HG03103 (cell line): Measurements from ENCODE around the gene TCF7L2.

ENCODE experiments used
- ATAC-seq: cut with Tn5 transposase; IDR thresholded peaks from one replicate; pipeline ENCODE4 v1.9.1; 2021; ENCODE audit warnings: low read depth; ENCODE audit not compliant: unreplicated experiment

The TCF7L2 gene

GRCh38 chr10:113019692-113020474 is 69.8 kb downstream of the TCF7L2 start:
- no peak for ATAC-seq

GRCh38 chr10:113020475-113020753 is 70.4 kb downstream of the TCF7L2 start:
- no peak for ATAC-seq

GRCh38 chr10:113020838-113021237 is 70.8 kb downstream of the TCF7L2 start:
- ATAC-seq: no peak

GRCh38 chr10:113021268-113022040 is 71.4 kb downstream of the TCF7L2 start:
- no peak for ATAC-seq

- no peak for ATAC-seq
Observed at GRCh38 chr10:113022265-113022664, 72.2 kb downstream of the TCF7L2 start.

- no peak for ATAC-seq
Observed at GRCh38 chr10:113023017-113023416, 73.0 kb downstream of the TCF7L2 start.

- no peak for ATAC-seq
Observed at GRCh38 chr10:113024930-113025329, 74.9 kb downstream of the TCF7L2 start.

GRCh38 chr10:113025487-113025886 is 75.4 kb downstream of the TCF7L2 start:
- no peak for ATAC-seq

GRCh38 chr10:113026679-113027078 is 76.6 kb downstream of the TCF7L2 start:
- no peak for ATAC-seq

- ATAC-seq: no peak
Observed at GRCh38 chr10:113027230-113027573, 77.2 kb downstream of the TCF7L2 start.

- no peak for ATAC-seq
Observed at GRCh38 chr10:113027574-113028455, 77.8 kb downstream of the TCF7L2 start.

- no peak for ATAC-seq
Observed at GRCh38 chr10:113028456-113029440, 78.7 kb downstream of the TCF7L2 start.

GRCh38 chr10:113030453-113030852 is 80.4 kb downstream of the TCF7L2 start:
- ATAC-seq: no peak

GRCh38 chr10:113031147-113031546 is 81.1 kb downstream of the TCF7L2 start:
- no peak for ATAC-seq

- ATAC-seq: no peak
Observed at GRCh38 chr10:113033991-113034390, 83.9 kb downstream of the TCF7L2 start.

GRCh38 chr10:113035732-113036312 is 85.8 kb downstream of the TCF7L2 start:
- no peak for ATAC-seq

- no peak for ATAC-seq
Observed at GRCh38 chr10:113036619-113037018, 86.6 kb downstream of the TCF7L2 start.

GRCh38 chr10:113037218-113037617 is 87.2 kb downstream of the TCF7L2 start:
- ATAC-seq: no peak

- no peak for ATAC-seq
Observed at GRCh38 chr10:113038183-113038582, 88.1 kb downstream of the TCF7L2 start.

- ATAC-seq: no peak
Observed at GRCh38 chr10:113038985-113039384, 88.9 kb downstream of the TCF7L2 start.
